Neural cell (in vitro differentiated cells): Measurements from ENCODE around the gene ZCCHC2. TPM values are rescaled to one million over a fixed set of nuclear protein-coding genes. Genes with fewer than 3 reads are reported as not detected.

Source experiments
- H2AFZ ChIP-seq: fragments of 200-600, 300-800 bp; sonication (generic), shearing (Covaris generic); 2 replicates; pipeline ENCODE4 v1.6.0; 2014; ENCODE audit warnings: low read depth, mild to moderate bottlenecking, antibody characterized with exemption, low read length, moderate library complexity
- H3F3A ChIP-seq: fragments of 200-600 bp; shearing (Covaris generic); 2 replicates; pipeline ENCODE4 v1.6.1; 2016; ENCODE audit warnings: mild to moderate bottlenecking, moderate library complexity, mixed read lengths, antibody characterized with exemption, low read length; ENCODE audit not compliant: insufficient read depth, poor library complexity, severe bottlenecking
- H3K27ac ChIP-seq: fragments of 200-600, 300-800 bp; sonication (generic), shearing (Covaris generic); 2 replicates; pipeline ENCODE4 v1.5.1; 2014; ENCODE audit warnings: mild to moderate bottlenecking, low read length, moderate library complexity
- H3K27me3 ChIP-seq: fragments of 300-800, 200-600 bp; sonication (generic), shearing (Covaris generic); 2 replicates; pipeline ENCODE4 v1.6.0; 2014; ENCODE audit warnings: mild to moderate bottlenecking, low read depth, low read length, moderate library complexity; ENCODE audit not compliant: insufficient read depth
- H3K36me3 ChIP-seq: fragments of 300-800, 200-600 bp; sonication (generic), shearing (Covaris generic); 2 replicates; pipeline ENCODE4 v1.5.1; 2014; ENCODE audit warnings: mild to moderate bottlenecking, antibody characterized with exemption, low read length, moderate library complexity; ENCODE audit not compliant: insufficient read depth
- H3K4me2 ChIP-seq: fragments of 300-800, 200-600 bp; sonication (generic), shearing (Covaris generic); 2 replicates; pipeline ENCODE4 v1.6.0; 2014; ENCODE audit warnings: mild to moderate bottlenecking, low read length
- H3K4me3 ChIP-seq: fragments of 300-800, 200-600 bp; sonication (generic), shearing (Covaris generic); 2 replicates; pipeline ENCODE4 v1.5.1; 2014; ENCODE audit warnings: mild to moderate bottlenecking, low read length, moderate library complexity
- H3K79me2 ChIP-seq: fragments of 200-600 bp; shearing (Covaris generic); replicated peaks from 2 replicates; pipeline ENCODE4 v1.6.0; 2014; ENCODE audit warnings: mild to moderate bottlenecking, low read length, moderate library complexity; ENCODE audit not compliant: insufficient read depth
- H3K9ac ChIP-seq: fragments of 300-800, 200-600 bp; sonication (generic), shearing (Covaris generic); 2 replicates; pipeline ENCODE4 v1.6.1; 2016; ENCODE audit warnings: mild to moderate bottlenecking, low read length, mixed read lengths
- H3K9me2 ChIP-seq: fragments of 200-600 bp; shearing (Covaris generic); 2 replicates; pipeline ENCODE4 v1.6.1; 2016; ENCODE audit warnings: mild to moderate bottlenecking, low read length, mixed read lengths; ENCODE audit not compliant: insufficient read depth
- H3K9me3 ChIP-seq: fragments of 200-600, 300-800 bp; sonication (generic), shearing (Covaris generic); 2 replicates; pipeline ENCODE4 v1.6.1; 2016; ENCODE audit warnings: mild to moderate bottlenecking, mixed run types, low read length, moderate library complexity, mixed read lengths
- H4K20me1 ChIP-seq: fragments of 200-600 bp; shearing (Covaris generic); 2 replicates; pipeline ENCODE4 v1.6.1; 2016; ENCODE audit warnings: mild to moderate bottlenecking, mixed run types; ENCODE audit not compliant: insufficient read depth
- CTCF ChIP-seq: fragments of 450-650 bp; IDR thresholded peaks from 2 replicates; pipeline ENCODE4 v1.5.1; 2014; ENCODE audit warnings: antibody characterized with exemption, mild to moderate bottlenecking, moderate library complexity; ENCODE audit not compliant: poor library complexity, severe bottlenecking
- EP300 ChIP-seq: fragments of 450-650 bp; conservative IDR thresholded peaks from 2 replicates; pipeline ENCODE4 v1.6.1; 2014; ENCODE audit warnings: antibody characterized with exemption, mild to moderate bottlenecking, moderate library complexity; ENCODE audit not compliant: poor library complexity, severe bottlenecking
- EZH2 ChIP-seq: fragments of 200-600, 300-800 bp; shearing (Covaris generic), sonication (generic); IDR thresholded peaks from 2 replicates; pipeline ENCODE4 v1.6.1; 2014; ENCODE audit warnings: antibody characterized with exemption, low read length, borderline replicate concordance, mild to moderate bottlenecking; ENCODE audit not compliant: insufficient read depth, poor library complexity, severe bottlenecking
- MXI1 ChIP-seq: fragments of 450-650 bp; conservative IDR thresholded peaks from 2 replicates; pipeline ENCODE4 v1.6.1; 2014; ENCODE audit warnings: antibody characterized with exemption, mild to moderate bottlenecking; ENCODE audit not compliant: poor library complexity, severe bottlenecking
- POLR2AphosphoS5 ChIP-seq: IDR thresholded peaks from 2 replicates; pipeline ENCODE4 v1.6.1; 2012
- RAD21 ChIP-seq: fragments of 450-650 bp; conservative IDR thresholded peaks from 2 replicates; pipeline ENCODE4 v1.6.1; 2014; ENCODE audit warnings: antibody characterized with exemption, mild to moderate bottlenecking, moderate library complexity
- SMC3 ChIP-seq: fragments of 450-650 bp; conservative IDR thresholded peaks from 2 replicates; pipeline ENCODE4 v1.6.1; 2014; ENCODE audit warnings: antibody characterized with exemption, mild to moderate bottlenecking, moderate library complexity; ENCODE audit not compliant: poor library complexity
- TAF1 ChIP-seq: IDR thresholded peaks from 2 replicates; pipeline ENCODE4 v1.6.1; 2012; ENCODE audit warnings: low read depth
- polyA plus RNA-seq: library from polyadenylated mRNA; depleted of rRNA; stranded (reverse); fragments of >200 nt; gene quantifications from 2 replicates; pipeline ENCODE4 v1.2.3, GENCODE V29; 2014
- TF ChIP-seq, protein P1 (sequence below): IDR thresholded peaks from 2 replicates; pipeline ENCODE4 v1.6.1; 2012; ENCODE audit warnings: borderline replicate concordance

Gene ZCCHC2
- polyA plus RNA-seq, 1 donor from 2014 or later: 3.8 TPM

DNA sequence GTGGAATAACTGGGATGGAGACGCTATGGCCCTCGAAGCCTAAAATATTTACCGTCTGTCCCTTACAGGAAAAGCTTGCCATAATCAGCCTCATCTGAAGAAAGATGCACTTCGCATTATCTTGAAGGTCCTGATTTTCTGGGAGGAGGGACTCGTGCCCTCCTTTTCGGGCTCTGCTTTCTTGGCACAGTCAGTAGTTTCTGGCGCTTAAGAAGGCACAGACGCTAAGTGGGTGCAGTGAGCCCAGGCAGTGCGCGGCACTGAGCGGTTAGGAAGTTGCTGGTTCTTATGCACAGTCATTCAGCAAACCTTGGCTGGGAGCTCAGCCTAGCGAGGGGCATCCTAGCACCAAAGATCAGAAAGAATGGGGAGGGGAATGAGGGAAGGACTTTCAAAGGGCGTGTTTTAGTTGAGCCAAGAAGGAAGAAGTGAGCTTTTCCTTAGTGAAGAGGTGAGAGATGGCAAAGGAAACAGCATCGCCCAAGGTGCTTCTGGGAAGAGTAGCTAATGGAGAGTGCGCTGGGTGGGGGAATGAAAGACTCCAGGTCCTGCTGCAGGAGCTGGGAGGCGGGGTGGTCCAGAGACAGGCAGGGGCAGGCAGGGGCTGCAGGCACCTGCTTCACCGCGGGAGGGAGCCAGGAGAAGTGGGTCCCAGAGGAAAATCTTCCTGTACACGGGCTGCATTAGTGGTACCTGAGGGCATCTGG lies 64.1 kb downstream of the ZCCHC2 start:
- Histone ChIP-seq H3F3A (no peaks in the 10 kb centered on the region), H3K4me3 (no peak overlapping the region), H3K9me2 (no peaks in the 10 kb centered on the region), H4K20me1 (no peaks in the 10 kb centered on the region), H3K9me3 (no peaks in the 10 kb centered on the region), H3K27me3 (no peaks in the 10 kb centered on the region), H2AFZ (no peak overlapping the region), H3K4me2 (no peak overlapping the region), H3K27ac (no peak overlapping the region), H3K79me2 (no peaks in the 10 kb centered on the region), H3K36me3 (no peaks in the 10 kb centered on the region), H3K9ac (no peak overlapping the region)
- TF ChIP-seq CTCF: no peak
- TF ChIP-seq MXI1: no peak
- no peak for TF ChIP-seq SMC3
- TF ChIP-seq EP300: no peak
- TF ChIP-seq POLR2AphosphoS5: no peak
- TF ChIP-seq TAF1: no peak
- no peak for TF ChIP-seq RAD21
- TF ChIP-seq, protein P1, sequence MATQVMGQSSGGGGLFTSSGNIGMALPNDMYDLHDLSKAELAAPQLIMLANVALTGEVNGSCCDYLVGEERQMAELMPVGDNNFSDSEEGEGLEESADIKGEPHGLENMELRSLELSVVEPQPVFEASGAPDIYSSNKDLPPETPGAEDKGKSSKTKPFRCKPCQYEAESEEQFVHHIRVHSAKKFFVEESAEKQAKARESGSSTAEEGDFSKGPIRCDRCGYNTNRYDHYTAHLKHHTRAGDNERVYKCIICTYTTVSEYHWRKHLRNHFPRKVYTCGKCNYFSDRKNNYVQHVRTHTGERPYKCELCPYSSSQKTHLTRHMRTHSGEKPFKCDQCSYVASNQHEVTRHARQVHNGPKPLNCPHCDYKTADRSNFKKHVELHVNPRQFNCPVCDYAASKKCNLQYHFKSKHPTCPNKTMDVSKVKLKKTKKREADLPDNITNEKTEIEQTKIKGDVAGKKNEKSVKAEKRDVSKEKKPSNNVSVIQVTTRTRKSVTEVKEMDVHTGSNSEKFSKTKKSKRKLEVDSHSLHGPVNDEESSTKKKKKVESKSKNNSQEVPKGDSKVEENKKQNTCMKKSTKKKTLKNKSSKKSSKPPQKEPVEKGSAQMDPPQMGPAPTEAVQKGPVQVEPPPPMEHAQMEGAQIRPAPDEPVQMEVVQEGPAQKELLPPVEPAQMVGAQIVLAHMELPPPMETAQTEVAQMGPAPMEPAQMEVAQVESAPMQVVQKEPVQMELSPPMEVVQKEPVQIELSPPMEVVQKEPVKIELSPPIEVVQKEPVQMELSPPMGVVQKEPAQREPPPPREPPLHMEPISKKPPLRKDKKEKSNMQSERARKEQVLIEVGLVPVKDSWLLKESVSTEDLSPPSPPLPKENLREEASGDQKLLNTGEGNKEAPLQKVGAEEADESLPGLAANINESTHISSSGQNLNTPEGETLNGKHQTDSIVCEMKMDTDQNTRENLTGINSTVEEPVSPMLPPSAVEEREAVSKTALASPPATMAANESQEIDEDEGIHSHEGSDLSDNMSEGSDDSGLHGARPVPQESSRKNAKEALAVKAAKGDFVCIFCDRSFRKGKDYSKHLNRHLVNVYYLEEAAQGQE: no peak
- TF ChIP-seq EZH2: no peak

DNA sequence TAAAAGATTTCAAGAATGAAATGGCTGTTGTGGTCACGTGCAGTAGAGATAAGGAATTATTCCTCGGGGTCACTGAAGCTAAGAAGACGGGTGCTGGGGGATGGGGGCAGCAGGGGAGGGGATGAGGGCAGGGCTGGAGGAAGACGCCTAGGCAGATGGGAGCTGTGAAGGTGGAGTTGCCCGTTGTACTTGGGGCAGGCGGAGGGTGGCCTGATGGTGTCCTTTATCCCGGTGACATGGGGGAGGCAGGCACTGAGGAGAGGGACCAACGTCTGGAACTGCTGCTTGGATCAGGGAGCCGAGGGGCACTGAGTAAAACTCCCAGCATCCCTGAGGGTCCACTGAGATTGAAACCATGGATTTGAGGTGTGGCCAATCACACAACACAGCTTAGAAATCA lies 64.9 kb downstream of the ZCCHC2 start:
- no peaks in the 10 kb centered on the region for H3K9me3 ChIP-seq
- no peak overlapping the region for H3K9ac ChIP-seq
- no peaks in the 10 kb centered on the region for H3K27me3 ChIP-seq
- H3K9me2 ChIP-seq: no peaks in the 10 kb centered on the region
- no peak overlapping the region for H3K4me2 ChIP-seq
- no peaks in the 10 kb centered on the region for H3K36me3 ChIP-seq
- no peaks in the 10 kb centered on the region for H3K79me2 ChIP-seq
- no peak for TF ChIP-seq EZH2
- no peak for TF ChIP-seq CTCF
- no peak for TF ChIP-seq POLR2AphosphoS5
- TF ChIP-seq EP300: no peak
- no peak for TF ChIP-seq SMC3
- TF ChIP-seq MXI1: no peak
- TF ChIP-seq RAD21: no peak
- no peak for TF ChIP-seq TAF1
- TF ChIP-seq, protein P1: no peak
- no peaks in the 10 kb centered on the region for H3F3A ChIP-seq
- H2AFZ ChIP-seq: no peak overlapping the region
- H4K20me1 ChIP-seq: no peaks in the 10 kb centered on the region
- H3K4me3 ChIP-seq: no peak overlapping the region
- H3K27ac ChIP-seq: no peak overlapping the region
